GM21825 (cell line): ENCODE results near the gene CKAP2L.

ENCODE experiments used
- ATAC-seq: cut with Tn5 transposase; IDR thresholded peaks from one replicate; pipeline ENCODE4 v1.9.1; 2021; ENCODE audit warnings: mild to moderate bottlenecking, moderate library complexity; ENCODE audit not compliant: unreplicated experiment

CKAP2L gene

DNA sequence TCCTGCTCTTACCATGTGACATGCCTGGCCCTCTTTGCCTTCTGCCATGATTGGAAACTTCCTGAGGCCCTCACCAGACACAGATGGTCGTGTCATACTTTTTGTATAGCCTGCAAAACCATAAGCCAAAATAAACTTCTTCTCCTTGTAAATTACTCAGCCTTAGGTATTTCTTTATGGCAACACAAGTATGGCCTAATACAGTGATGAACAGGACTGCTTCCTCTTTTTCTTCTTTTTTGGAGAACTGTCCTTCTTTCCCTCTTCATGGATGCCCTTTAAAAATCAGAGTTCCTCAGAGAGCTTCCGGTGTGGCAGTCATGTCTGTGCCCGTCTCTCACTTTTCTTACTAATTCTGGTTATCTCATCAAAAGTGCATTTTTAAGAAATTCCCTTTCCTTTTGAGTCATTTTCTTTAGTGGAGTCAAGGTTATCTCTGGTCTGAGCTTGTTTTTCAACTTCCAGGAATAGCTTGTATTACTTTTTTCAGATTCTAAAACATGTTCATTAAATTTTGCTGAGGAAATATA is 29.1 kb upstream of the CKAP2L start:
- ATAC-seq, result no peak

GRCh38 chr2:112792419-112792818 is 28.0 kb upstream of the CKAP2L start:
- no peak for ATAC-seq

GRCh38 chr2:112791693-112792230 is 27.4 kb upstream of the CKAP2L start:
- ATAC-seq, result no peak

DNA sequence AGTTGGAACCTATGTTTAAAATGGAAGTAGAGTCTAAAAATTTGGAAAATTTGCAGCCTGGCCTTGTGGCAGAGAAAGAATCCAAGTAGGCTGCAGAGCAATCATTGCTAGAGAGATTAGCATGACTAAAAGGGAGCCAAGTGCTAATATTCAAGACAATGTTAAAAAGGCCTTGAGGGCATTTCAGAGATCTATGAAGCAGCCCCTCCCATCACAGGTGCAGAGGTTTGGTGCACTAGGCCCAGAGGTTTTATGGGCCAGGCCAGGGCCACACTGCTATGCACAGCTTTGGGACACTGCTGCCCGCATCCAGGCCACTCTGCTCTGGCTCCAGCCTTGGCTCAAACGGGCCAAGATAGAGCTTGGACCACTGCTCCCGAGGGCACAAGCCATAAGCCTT is 26.6 kb upstream of the CKAP2L start:
- ATAC-seq, result no peak

GRCh38 chr2:112790305-112790704 is 25.9 kb upstream of the CKAP2L start:
- no peak for ATAC-seq

GRCh38 chr2:112789186-112789585 is 24.8 kb upstream of the CKAP2L start:
- no peak for ATAC-seq

GRCh38 chr2:112788653-112789052 is 24.2 kb upstream of the CKAP2L start:
- no peak for ATAC-seq

- no peak for ATAC-seq
Measured at GRCh38 chr2:112787729-112788393, 23.5 kb upstream of the CKAP2L start.

GRCh38 chr2:112787294-112787693 is 22.9 kb upstream of the CKAP2L start:
- no peak for ATAC-seq

DNA sequence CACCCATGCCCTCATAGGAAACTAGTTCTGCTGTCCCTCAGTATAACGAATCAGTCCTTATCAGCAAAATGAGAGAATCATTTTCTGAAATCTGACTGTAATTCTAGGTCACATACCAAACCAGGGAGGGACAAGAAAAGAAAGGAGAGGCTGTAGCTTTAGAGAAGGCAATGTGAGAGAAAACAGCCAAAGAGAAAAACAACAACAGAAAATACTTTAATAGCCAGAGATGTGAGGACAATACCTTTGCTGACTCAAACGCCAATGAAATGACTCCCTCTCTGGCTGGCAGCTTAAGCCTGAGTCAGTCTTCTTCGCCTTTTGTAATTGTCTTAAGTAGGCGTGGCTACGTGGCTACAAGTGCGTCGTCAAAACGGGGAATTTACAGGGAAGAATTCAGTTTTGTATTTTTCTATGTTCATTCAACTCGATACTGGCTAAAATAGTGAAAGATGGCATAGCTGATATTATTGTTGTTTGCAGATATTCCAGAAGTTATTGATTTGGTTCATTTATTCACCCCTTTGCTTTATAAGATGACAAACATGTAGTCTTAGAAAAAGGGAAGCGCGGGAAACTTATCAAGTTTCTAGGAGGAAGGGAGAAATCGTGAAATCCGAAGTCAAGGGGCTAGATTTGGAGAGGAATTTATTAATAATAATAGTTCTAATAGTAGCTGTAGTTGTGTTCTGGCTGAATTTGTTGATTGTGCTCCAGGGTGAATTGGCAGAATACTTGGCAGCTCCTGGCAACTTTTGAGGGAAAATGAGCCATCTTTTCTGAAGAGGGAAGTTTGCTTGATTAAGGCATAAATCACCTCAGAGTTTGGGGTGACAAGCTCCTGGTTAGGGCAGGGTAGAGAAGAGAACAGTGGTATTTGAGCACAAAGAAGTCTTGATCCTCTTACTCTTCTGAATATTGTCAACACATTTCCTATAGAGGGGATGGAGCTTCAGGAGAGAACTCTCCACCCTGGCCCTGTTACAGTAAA is 20.1 kb upstream of the CKAP2L start, which contains the start of gene IL1A:
Gene IL1A, minus strand, starts transcription at position 295 of the 991 bp plus-strand sequence. CDS start 723 bp downstream, outside the sequence.
- no peak for ATAC-seq

DNA sequence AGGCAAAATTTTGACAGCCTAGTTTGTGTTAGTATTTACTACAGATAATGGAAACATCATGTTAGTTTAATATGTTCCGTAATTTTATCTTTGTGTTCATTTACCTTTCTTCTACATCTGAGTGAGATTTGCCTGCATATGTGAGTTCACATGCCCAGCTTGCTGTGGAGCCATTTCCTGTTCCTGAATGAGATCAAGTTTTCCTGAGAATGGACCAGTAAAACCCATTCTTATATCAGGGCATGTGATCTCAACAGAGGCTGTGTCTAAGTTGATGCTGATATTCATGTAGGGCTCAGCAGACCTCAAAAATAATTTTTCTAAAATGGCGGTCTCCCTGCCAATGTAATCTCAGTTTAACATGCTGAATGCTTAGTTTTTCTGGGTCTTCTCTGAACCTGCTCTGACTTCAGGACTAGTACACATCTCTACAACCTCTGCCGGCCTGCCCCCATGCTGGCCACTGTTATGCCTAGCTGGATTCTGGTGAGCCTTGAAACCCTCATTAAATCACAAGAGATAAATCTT is 18.8 kb upstream of the CKAP2L start:
- no peak for ATAC-seq

DNA sequence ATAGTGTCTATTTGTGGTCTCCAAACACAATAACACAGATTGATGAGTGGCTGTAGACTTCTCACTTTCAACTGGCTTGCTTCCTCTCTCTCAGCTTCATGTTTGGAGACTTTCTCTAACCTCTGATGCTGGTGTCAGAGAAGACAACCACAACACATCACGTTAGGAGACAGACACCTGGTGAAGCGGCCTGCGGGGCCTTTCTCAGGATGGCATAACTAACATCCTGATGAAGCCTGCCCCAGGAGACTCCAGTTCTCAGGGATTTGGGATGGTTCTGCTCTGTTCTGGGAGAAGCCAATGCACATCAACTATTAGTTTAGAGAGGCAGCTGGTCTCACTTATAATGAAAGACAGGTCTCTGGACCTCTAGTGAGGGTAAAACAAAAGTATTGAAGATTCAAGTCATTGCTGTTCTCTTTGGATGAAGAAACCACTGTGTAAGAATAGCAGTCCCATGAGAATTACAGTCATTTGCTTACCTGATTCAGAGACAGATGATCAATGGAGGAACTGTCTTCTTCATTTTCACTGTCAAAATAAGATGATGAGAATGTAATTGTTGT is 17.9 kb upstream of the CKAP2L start:
- ATAC-seq, result peak; percentile 82

GRCh38 chr2:112779598-112779997 is 15.2 kb upstream of the CKAP2L start:
- ATAC-seq, result no peak

DNA sequence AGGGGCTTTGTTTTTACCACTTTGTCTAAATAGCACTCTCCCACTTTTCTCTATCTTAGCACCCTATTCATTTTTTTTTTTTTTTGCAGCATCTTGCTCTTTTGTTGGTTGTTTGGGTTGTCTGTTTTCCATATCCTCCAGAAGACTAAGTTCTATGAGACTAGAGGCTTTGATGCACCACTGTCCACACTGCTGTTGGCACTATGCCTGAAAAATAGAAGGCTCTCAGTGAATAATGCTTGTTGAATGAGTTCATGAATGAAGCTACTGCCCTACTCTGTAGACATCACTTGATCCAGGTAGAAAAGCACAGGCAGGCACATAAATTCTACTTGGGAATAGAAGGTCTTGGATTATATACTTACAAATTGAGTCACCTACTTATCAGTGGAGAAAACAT is 12.6 kb upstream of the CKAP2L start:
- ATAC-seq, result no peak

DNA sequence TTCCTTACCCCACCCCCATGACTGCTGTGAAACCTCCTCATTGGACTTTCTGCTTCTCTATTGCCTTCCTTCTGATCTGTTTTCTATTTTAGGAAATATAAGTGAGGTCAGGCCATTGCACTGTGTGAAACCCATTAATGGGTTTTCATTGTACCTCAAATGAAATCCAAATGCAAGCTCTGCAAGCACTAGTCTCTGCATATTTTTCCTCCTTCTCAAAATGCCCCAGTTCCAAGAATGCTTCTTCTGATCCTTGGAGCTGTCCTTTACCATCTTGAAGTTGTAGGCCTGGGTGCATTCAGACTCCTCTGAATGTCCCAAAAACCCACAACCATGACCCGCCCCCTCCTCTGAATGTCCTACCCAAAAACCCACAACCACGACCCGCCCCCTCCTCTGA is 11.7 kb upstream of the CKAP2L start:
- ATAC-seq, result no peak

GRCh38 chr2:112774536-112775285 is 10.3 kb upstream of the CKAP2L start:
- ATAC-seq, result no peak

DNA sequence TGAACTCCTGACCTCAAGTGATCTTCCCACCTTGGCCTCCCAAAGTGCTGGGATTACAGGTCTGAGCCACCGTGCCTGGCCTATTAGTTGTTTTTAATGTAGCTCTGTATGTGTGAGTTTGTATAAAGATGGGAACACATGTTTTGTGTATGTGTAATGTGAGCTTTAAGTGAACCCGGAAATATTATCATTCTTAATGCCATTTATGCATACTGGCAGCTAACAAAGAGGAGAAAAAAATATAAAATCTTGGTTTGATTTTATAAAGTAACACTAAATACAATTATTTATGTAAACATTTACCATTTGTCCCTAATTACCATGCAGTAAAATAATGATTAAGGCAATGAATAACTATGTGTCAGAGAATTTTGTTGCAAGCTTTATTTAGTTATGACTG is 9.1 kb upstream of the CKAP2L start:
- ATAC-seq, result no peak

DNA sequence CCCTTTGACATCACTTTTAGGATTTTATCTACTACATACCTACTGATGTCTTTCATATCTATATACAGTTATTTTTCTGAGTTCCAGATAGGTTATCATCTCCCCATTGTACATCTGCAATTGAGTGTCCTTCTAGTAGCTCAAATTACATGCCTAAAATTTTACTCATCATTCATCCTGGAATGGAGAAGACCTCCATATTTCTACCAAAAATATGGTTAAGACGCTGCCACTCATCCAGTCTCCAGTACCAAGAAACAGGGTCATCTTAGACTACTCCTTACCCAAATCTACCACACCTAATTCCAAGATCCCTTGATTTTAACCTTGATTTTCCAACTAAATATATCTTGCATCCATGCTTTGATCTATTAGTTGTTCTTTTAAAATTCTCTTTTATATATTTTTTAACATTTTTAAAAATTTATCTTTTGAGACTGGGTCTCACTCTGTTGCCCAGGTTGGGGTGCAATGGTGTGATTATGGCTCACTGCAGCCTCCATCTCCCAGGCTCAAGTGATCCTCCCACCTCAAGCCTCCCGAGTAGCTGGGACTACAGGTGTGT is 8.6 kb upstream of the CKAP2L start:
- no peak for ATAC-seq

- ATAC-seq, result no peak
Measured at GRCh38 chr2:112772322-112772721, 7.9 kb upstream of the CKAP2L start.

DNA sequence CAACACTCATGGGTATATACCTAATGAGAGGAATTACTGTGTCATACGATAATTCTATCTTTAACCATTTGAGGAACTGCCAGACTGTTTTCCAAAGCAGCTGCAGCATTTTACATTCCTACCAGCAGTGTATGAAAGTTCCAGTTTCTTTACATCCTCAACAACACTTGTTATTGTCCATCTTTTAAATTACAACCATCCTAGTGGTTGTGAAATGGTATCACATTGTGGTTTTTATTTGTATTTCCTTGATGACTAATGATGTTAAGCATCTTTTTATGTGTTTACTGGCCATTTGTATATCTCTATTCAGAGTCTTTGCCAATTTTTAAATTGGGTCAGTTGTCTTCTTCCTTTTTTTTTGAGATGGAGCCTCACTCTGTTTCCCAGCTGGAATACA is 4.0 kb upstream of the CKAP2L start:
- no peak for ATAC-seq
